CD8-positive, alpha-beta memory T cell (primary cell): ENCODE results near the gene CTNND2. TPM values are rescaled to one million over a fixed set of nuclear protein-coding genes. Genes with fewer than 3 reads are reported as not detected.
A peak's percentile ranks its signal among the peaks of the same experiment; 100 is the strongest.

Source experiments
- CTCF ChIA-PET: fragments of 350-600 bp; sonication (Branson Sonifier 250); formaldehyde crosslinking; loops from one replicate; lab custom pipeline; 2021; ENCODE audit warnings: antibody characterized with exemption; lab: Charles Lee
- POLR2A ChIA-PET: fragments of 350-600 bp; sonication (Branson Sonifier 250); formaldehyde crosslinking; loops from one replicate; lab custom pipeline; 2021; ENCODE audit warnings: antibody characterized with exemption; lab: Charles Lee
- DNase-seq, 5 donors: peaks; one replicate each; pipeline versions ENCODE4 v3.0.0 to v3.0.0-alpha.2; 2020 to 2022; ENCODE audit warnings: mixed read lengths in 1 of 5
- H3K27ac ChIP-seq: one replicate; pipeline ENCODE4 v1.7.0; 2013; ENCODE audit warnings: low read depth, mild to moderate bottlenecking, low read length, moderate library complexity
- H3K27me3 ChIP-seq: 2 replicates; pipeline ENCODE4 v1.7.0; 2013; ENCODE audit warnings: low read length, mild to moderate bottlenecking; ENCODE audit not compliant: insufficient read depth, poor library complexity, severe bottlenecking
- H3K36me3 ChIP-seq: 2 replicates; pipeline ENCODE4 v1.7.0; 2013; ENCODE audit warnings: mild to moderate bottlenecking, low read length, moderate library complexity; ENCODE audit not compliant: insufficient read depth
- H3K4me1 ChIP-seq: 2 replicates; pipeline ENCODE4 v1.7.0; 2013; ENCODE audit warnings: mild to moderate bottlenecking, low read length, moderate library complexity; ENCODE audit not compliant: insufficient read depth
- H3K4me3 ChIP-seq: 2 replicates; pipeline ENCODE4 v1.7.0; 2013; ENCODE audit warnings: mild to moderate bottlenecking, low read length
- H3K9me3 ChIP-seq: 2 replicates; pipeline ENCODE4 v1.7.0; 2013; ENCODE audit warnings: mild to moderate bottlenecking, low read length
- H3K27ac Mint-ChIP-seq, 8 donors: one replicate each; pipeline ENCODE4 v1.8.0; 2020 to 2021; ENCODE audit warnings: mixed read lengths in 8 of 8, mild to moderate bottlenecking in 6 of 8, inconsistent platforms in 3 of 8, moderate library complexity in 3 of 8
- H3K27me3 Mint-ChIP-seq, 2 donors: one replicate each; pipeline ENCODE4 v1.8.0; 2020 to 2021; ENCODE audit warnings: mixed read lengths in 2 of 2, mild to moderate bottlenecking in 1 of 2, moderate library complexity in 1 of 2
- H3K36me3 Mint-ChIP-seq, 3 donors: one replicate each; pipeline ENCODE4 v1.8.0; 2020 to 2021; ENCODE audit warnings: mixed read lengths in 3 of 3, inconsistent platforms in 1 of 3, mild to moderate bottlenecking in 1 of 3
- H3K4me1 Mint-ChIP-seq, 3 donors: one replicate each; pipeline ENCODE4 v1.8.0; 2020 to 2021; ENCODE audit warnings: mixed read lengths in 3 of 3, inconsistent platforms in 1 of 3, mild to moderate bottlenecking in 1 of 3
- H3K4me3 Mint-ChIP-seq, 7 donors: one replicate each; pipeline ENCODE4 v1.8.0; 2020 to 2021; ENCODE audit warnings: mixed read lengths in 7 of 7, mild to moderate bottlenecking in 6 of 7, moderate library complexity in 4 of 7, inconsistent platforms in 2 of 7
- H3K9me3 Mint-ChIP-seq, 5 donors: one replicate each; pipeline ENCODE4 v1.8.0; 2020 to 2022; ENCODE audit warnings: mixed read lengths in 5 of 5, mild to moderate bottlenecking in 3 of 5, moderate library complexity in 2 of 5, inconsistent platforms in 1 of 5
- polyA plus RNA-seq: library from polyadenylated mRNA; unstranded; fragments of 300-500 nt; fragmentation: Illumina TruSeq; gene quantifications from one replicate; pipeline ENCODE4 v1.2.3, GENCODE V29; 2021
- total RNA-seq, 2 experiments: library from RNA; stranded (reverse); gene quantifications; one replicate each; pipeline ENCODE4 v1.2.3, GENCODE V29; 2021

CTNND2 gene
- total and polyA plus RNA-seq, 3 experiments from 2014 or later: not detected

- ChIA-PET POLR2A (no interaction called here), CTCF (no interaction called here)
- peak overlapping the region in 4 of 7 donors; percentile 29 to 66 (median 47) for H3K4me3 Mint-ChIP-seq
- no peaks in the 10 kb centered on the region for H3K27me3 Mint-ChIP-seq
- H3K36me3 Mint-ChIP-seq: peaks cover 0 to 4% (median 0%) of the 10 kb centered on the region in 3 donors
- peak in 2 of 5 donors; percentile 11 to 21 for DNase-seq
- peaks cover 6 to 29% (median 14%) of the 10 kb centered on the region in 5 donors for H3K9me3 Mint-ChIP-seq
- H3K4me3 ChIP-seq: no peak overlapping the region
- H3K36me3 ChIP-seq: no peaks in the 10 kb centered on the region
- no peaks in the 10 kb centered on the region for H3K9me3 ChIP-seq
- H3K27ac Mint-ChIP-seq: peak overlapping the region in 7 of 8 donors; percentile 73 to 93 (median 82)
- peaks cover 12 to 24% (median 22%) of the 10 kb centered on the region in 3 donors for H3K4me1 Mint-ChIP-seq
- H3K27me3 ChIP-seq: no peaks in the 10 kb centered on the region
- H3K27ac ChIP-seq: no peak overlapping the region
- H3K4me1 ChIP-seq: peaks cover 12% of the 10 kb centered on the region
These were observed 669.7 kb downstream of the CTNND2 start for GRCh38 chr5:11234501-11234911.

GRCh38 chr5:11230890-11231289 is 673.4 kb downstream of the CTNND2 start:
- Mint-ChIP-seq H3K4me3 (no peak overlapping the region), H3K27me3 (no peaks in the 10 kb centered on the region), H3K27ac (no peak overlapping the region), H3K4me1 (peaks cover 12 to 24% (median 22%) of the 10 kb centered on the region in 3 donors), H3K36me3 (peaks cover 0 to 4% (median 0%) of the 10 kb centered on the region in 3 donors), H3K9me3 (peaks cover 6 to 29% (median 14%) of the 10 kb centered on the region in 5 donors)
- no peak overlapping the region for H3K4me3 ChIP-seq
- peaks cover 12% of the 10 kb centered on the region for H3K4me1 ChIP-seq
- POLR2A ChIA-PET: no interaction called here
- CTCF ChIA-PET: no interaction called here
- no peak for DNase-seq
- H3K36me3 ChIP-seq: no peaks in the 10 kb centered on the region
- no peak overlapping the region for H3K27ac ChIP-seq
- no peaks in the 10 kb centered on the region for H3K27me3 ChIP-seq
- no peaks in the 10 kb centered on the region for H3K9me3 ChIP-seq

DNA sequence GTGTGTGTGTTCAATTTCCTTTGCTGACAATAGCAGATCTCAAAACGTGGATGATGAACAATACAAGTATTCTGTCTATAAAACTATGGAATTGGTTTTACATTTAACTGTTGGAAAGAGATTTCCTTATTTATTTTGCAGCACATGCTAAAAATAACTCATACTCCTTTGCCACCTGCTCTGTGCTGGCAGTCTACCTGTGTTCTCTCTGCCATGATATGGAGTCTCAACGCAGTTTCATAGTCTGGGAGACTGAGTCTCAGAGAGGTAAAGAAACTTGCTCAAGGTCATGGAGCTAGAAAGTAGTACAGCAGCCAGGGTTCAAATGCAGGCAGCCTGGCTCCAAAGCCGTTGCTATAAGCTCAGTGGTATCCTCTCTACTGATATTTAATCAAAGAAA is 677.2 kb downstream of the CTNND2 start:
- ChIA-PET CTCF (no interaction called here), POLR2A (no interaction called here)
- DNase-seq: no peak
- Mint-ChIP-seq H3K27me3 (no peaks in the 10 kb centered on the region), H3K36me3 (no peaks in the 10 kb centered on the region), H3K27ac (peak overlapping the region in 2 of 8 donors; percentile 8 to 42), H3K4me1 (peaks cover 0 to 2% (median 0%) of the 10 kb centered on the region in 3 donors), H3K4me3 (no peak overlapping the region), H3K9me3 (peaks cover 2 to 15% (median 6%) of the 10 kb centered on the region in 5 donors)
- Histone ChIP-seq H3K27me3 (no peaks in the 10 kb centered on the region), H3K36me3 (no peaks in the 10 kb centered on the region), H3K9me3 (no peaks in the 10 kb centered on the region), H3K4me1 (no peaks in the 10 kb centered on the region), H3K4me3 (no peak overlapping the region), H3K27ac (no peak overlapping the region)

DNA sequence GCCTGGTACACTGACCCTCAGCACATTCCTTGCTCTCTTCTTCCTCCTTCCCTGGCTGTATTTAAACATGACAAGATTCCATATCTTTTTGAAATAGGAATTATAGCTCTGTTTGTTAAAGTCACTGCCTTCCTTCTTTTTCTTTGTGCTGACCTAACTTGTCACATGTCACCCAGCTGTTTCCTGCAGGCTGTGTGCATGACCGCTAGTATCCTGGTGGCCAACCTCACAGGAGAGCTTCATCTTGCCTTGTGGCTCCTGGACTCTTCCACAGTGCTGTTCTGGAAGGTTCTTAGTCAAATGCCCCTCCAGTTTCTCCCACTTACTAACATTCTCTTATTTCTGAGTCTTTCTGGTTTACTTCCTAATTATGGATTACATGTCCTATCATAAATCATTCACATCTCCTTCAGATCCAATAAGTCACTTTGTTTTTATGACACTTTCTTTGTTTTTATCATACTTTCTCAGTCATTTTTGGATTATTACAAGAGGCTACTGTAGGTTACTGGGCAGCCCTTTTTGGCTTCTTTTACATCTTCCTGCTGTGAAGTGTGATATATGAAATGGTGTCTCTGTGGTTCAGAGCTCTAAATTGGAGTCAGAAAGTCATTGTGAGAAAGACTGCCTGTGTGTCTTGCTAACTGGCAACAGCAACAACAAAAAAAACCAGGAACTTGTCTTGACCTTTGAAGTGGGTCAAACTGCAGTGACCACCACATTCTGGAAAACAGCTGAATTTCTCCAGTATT is 679.6 kb downstream of the CTNND2 start:
- CTCF ChIA-PET: no interaction called here
- peaks cover 0 to 3% (median 0%) of the 10 kb centered on the region in 5 donors for H3K9me3 Mint-ChIP-seq

DNA sequence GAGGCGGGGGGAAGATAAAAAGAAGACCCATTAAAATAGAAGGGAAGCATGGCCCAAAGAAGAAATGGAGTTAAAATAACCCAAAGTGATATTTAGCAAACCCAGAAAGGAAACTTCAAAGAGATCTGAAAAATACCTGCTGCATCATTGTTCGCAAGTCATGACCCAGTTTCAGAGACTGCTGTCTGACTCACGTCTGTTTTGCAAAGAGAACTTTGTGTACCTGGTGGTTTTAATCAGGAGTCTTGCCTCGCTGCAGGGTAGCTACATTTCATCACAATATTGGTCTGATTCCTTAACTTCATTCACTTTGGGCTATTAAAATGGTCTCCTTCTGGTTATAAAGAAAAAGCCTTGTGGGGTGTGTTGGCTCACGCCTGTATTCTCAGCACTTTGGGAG is 682.1 kb downstream of the CTNND2 start:
- Histone ChIP-seq H3K9me3 (no peaks in the 10 kb centered on the region), H3K4me1 (no peaks in the 10 kb centered on the region), H3K27me3 (no peaks in the 10 kb centered on the region), H3K27ac (no peak overlapping the region), H3K36me3 (no peaks in the 10 kb centered on the region), H3K4me3 (no peak overlapping the region)
- peaks cover 0 to 1% of the 10 kb centered on the region in 2 donors for H3K27me3 Mint-ChIP-seq
- H3K9me3 Mint-ChIP-seq: peaks cover 0 to 5% (median 0%) of the 10 kb centered on the region in 5 donors
- no peaks in the 10 kb centered on the region for H3K36me3 Mint-ChIP-seq
- peak in 1 of 5 donors; percentile 9 for DNase-seq
- peak overlapping the region in 3 of 7 donors; percentile 37 to 59 (median 46) for H3K4me3 Mint-ChIP-seq
- H3K4me1 Mint-ChIP-seq: peaks cover 0 to 4% (median 0%) of the 10 kb centered on the region in 3 donors
- CTCF ChIA-PET: no interaction called here
- peak overlapping the region in 4 of 8 donors; percentile 69 to 84 (median 72) for H3K27ac Mint-ChIP-seq
- POLR2A ChIA-PET: no interaction called here

More for the DNA sequence above, 679.6 kb downstream of the CTNND2 start:
- Histone ChIP-seq H3K27ac (no peak overlapping the region), H3K4me1 (no peaks in the 10 kb centered on the region), H3K36me3 (no peaks in the 10 kb centered on the region), H3K27me3 (no peaks in the 10 kb centered on the region), H3K9me3 (no peaks in the 10 kb centered on the region), H3K4me3 (no peak overlapping the region)
- POLR2A ChIA-PET: no interaction called here
- H3K27ac Mint-ChIP-seq: no peak overlapping the region
- no peaks in the 10 kb centered on the region for H3K27me3 Mint-ChIP-seq
- DNase-seq: no peak
- H3K36me3 Mint-ChIP-seq: no peaks in the 10 kb centered on the region
- H3K4me1 Mint-ChIP-seq: peaks cover 0 to 4% (median 0%) of the 10 kb centered on the region in 3 donors
- no peak overlapping the region for H3K4me3 Mint-ChIP-seq

- peaks cover 0 to 1% of the 10 kb centered on the region in 2 donors for H3K27me3 Mint-ChIP-seq
- H3K4me1 Mint-ChIP-seq: no peaks in the 10 kb centered on the region
- H3K9me3 Mint-ChIP-seq: peaks cover 0 to 8% (median 0%) of the 10 kb centered on the region in 5 donors
- POLR2A ChIA-PET: no interaction called here
- no peak overlapping the region for H3K27ac Mint-ChIP-seq
- Histone ChIP-seq H3K27me3 (no peaks in the 10 kb centered on the region), H3K36me3 (no peaks in the 10 kb centered on the region), H3K9me3 (no peaks in the 10 kb centered on the region), H3K27ac (no peak overlapping the region), H3K4me3 (no peak overlapping the region), H3K4me1 (no peaks in the 10 kb centered on the region)
- no peak for DNase-seq
- no peak overlapping the region for H3K4me3 Mint-ChIP-seq
- CTCF ChIA-PET: no interaction called here
- H3K36me3 Mint-ChIP-seq: no peaks in the 10 kb centered on the region
These were observed 689.2 kb downstream of the CTNND2 start for GRCh38 chr5:11214864-11215644.

DNA sequence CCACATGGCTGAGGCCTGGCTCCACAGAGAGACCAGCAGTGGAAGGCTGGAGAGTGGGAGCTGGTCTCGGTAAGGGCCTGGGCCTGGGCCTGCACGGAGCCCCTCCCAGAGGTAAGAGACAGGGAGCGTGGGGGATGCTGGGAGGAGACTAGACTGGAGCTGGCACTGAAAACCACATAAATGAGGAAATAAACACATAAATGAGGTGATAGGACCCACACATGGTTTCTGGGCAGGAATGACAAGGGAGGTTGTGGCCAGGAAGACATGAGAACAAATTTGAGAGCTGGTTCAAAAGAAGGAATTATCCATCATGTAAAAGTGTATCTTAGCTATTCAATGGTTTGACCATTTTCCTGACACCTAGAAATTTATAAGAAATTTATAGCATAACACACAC is 691.5 kb downstream of the CTNND2 start:
- Histone ChIP-seq H3K36me3 (no peaks in the 10 kb centered on the region), H3K27ac (no peak overlapping the region), H3K9me3 (no peaks in the 10 kb centered on the region), H3K27me3 (no peaks in the 10 kb centered on the region), H3K4me1 (no peaks in the 10 kb centered on the region), H3K4me3 (no peak overlapping the region)
- CTCF ChIA-PET: interaction anchor here (0.6 kb wide), 1 partner anchor 251 kb away, joined by 3 read pairs; no protein-coding TSS in a partner anchor
- no peaks in the 10 kb centered on the region for H3K27me3 Mint-ChIP-seq
- POLR2A ChIA-PET: no interaction called here
- H3K4me3 Mint-ChIP-seq: no peak overlapping the region
- H3K36me3 Mint-ChIP-seq: no peaks in the 10 kb centered on the region
- H3K9me3 Mint-ChIP-seq: peaks cover 0 to 8% (median 0%) of the 10 kb centered on the region in 5 donors
- DNase-seq: no peak
- peak overlapping the region in 1 of 8 donors; percentile 85 for H3K27ac Mint-ChIP-seq
- H3K4me1 Mint-ChIP-seq: no peaks in the 10 kb centered on the region

DNA sequence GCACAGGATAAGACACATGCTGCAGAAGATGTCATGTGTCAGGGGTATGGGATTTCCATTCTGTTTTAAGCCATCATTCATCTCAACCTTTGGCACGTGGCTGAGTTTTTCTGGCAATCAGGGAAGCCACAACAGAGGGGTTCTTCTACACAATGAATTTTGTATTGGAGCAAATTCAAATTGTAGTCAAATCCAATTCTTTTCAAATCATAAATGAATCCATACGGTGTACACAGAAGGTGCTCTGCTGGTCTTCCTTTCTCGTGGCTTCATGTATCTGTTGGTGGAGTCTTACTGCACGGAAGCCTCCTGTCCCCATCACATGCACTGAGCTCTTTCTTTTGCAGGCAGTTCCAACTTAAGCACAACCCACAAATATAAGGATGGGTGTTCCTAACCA is 706.5 kb downstream of the CTNND2 start:
- Mint-ChIP-seq H3K9me3 (no peaks in the 10 kb centered on the region), H3K4me3 (no peak overlapping the region), H3K27ac (no peak overlapping the region), H3K36me3 (no peaks in the 10 kb centered on the region), H3K4me1 (no peaks in the 10 kb centered on the region), H3K27me3 (no peaks in the 10 kb centered on the region)
- no peak overlapping the region for H3K27ac ChIP-seq
- H3K27me3 ChIP-seq: no peaks in the 10 kb centered on the region
- POLR2A ChIA-PET: no interaction called here
- no peaks in the 10 kb centered on the region for H3K36me3 ChIP-seq
- H3K4me3 ChIP-seq: no peak overlapping the region
- H3K9me3 ChIP-seq: no peaks in the 10 kb centered on the region
- CTCF ChIA-PET: no interaction called here
- H3K4me1 ChIP-seq: no peaks in the 10 kb centered on the region
- no peak for DNase-seq
